Activated T-helper 1 cell treated with Interleukin-2 at 50 U/mL for 16 hours (primary cell): ENCODE data around the gene CFAP43.
A peak's percentile ranks its signal among the peaks of the same experiment; 100 is the strongest.

Source experiments
- DNase-seq: peaks from one replicate; pipeline ENCODE4 v3.0.0-alpha.2; 2020; ENCODE audit warnings: low read depth

CFAP43 gene

DNA sequence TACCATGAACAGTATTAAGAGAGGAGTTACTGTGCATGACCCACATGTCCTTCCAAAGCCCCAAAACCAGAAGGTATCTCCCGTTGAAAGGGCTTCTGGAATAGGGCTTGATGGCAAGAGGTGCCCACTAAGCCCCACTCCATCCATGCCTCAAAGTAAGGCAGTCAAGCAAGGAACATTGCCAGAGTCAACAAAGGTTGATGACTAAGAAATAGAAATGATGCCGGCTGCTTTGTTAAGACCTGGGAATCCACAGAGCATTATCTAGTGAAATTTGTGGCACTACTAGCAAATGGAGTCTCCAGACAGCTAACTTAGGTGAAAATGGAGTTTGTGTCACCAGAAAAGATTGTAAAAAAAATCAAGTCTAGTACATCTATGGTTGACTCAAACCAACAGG, 104.0 kb downstream of the CFAP43 start:
- DNase-seq: no peak

DNA sequence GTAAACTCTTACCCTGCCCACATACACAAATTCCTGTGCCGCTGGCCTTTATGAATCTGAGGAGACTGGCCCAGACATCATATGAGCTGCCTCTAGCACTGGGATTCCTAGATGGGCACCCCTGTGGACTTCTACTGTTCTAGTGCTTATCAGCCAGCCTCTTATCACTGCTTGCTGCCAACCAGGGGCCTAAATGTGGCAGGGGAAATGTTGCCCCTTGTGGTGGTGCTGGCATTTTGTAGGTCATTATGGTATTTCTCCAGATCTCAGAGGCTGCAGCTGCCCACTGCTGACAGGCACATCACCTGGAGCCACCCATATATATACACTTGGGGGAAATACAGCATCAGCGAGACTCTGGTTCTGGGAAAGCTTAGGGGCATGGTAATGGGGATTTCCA, 104.8 kb downstream of the CFAP43 start:
- DNase-seq: no peak

DNA sequence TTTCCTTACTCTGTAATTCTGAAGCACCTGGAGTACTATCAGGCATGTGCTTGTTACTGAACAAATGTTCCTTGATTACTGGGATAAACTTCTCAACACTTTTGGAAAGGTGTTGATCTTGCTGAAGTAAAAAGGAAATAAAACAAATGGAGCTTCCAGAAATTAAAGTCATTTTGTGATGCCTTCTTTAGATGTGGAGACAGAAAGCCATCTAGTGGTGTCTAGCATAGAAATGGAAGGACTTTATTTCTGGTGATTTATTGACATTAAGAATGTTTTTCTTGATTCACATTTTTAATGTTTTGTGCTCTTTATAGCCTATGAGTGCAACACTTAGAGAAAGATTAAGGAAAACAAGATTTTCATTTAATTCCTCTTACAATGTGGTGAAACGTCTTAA, 108.8 kb downstream of the CFAP43 start:
- DNase-seq: no peak

DNA sequence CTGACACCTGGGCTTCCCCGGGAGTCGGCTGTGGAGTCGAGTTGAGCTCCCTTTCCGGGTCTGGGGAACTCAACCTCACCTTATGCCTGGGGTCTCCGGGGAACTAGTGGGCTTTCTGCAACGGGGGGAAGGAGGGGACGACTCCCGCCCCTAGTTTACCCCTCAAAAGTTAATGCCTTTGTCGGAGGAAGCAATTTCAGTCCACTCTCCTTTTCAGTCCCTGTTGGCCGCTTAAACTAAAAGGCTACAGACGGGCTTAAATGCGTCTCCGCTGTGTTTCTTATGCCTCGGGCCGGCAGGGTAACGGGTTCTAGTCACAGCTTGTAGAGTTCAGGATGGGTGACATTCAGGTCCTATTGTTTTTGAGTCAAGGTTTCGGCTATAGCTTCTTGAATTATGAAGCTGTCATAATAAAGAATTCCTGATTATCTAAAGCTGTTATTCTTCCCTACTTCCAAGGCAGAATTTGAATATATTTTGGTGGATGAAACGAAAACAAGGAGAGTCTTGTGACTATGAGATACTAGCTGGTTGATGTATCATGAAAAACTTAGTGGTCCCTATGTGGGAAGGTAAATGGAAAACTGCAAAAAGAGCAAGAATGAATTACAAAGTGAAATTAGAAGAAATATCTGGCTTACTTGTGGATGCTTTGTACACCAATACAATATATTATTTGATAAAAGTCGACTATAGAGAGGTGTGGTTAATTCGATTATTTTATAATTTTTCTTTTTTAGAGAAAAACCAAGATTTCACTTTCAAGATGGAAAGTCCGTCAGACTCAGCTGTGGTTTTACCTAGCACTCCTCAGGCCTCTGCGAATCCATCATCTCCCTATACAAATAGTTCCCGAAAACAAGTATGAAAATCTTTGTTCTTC, 109.7 kb downstream of the CFAP43 start:
- DNase-seq: no peak

DNA sequence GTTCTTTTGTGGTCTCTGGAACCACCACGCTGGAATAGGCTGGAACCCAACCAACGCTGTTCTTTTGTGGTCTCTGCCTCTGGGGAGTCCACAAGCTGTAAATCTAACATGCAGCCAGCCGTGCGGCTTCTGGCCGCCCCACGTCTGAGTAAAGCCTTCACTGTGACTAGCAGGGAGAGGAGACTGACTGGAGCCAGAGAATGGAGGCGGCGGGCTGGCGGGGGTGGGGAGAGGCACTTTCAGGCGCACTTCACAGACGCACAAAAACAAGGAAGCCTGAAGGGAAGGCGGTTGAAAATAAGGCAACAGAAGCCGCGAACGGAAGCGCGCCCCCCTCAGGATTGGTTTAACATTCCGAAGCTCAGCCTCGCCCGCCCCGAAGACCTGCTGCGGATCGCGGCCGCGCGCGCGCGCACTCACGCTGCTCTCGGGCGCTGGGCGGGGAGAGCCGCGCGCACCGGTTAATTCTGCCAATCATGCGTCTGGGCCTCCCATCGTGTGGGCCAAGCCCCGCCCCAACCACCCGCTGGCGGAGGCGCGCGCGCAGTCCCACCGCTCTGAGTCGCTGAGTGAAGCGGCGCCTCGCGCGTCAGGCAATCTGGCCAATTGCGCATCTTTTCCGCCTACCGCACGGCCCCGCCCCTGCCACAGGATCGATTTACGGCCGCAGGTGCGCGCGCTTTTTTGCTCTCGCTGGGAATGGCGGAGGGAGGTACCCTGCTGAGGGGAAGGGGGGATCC, 110.5 kb downstream of the CFAP43 start, which contains the start of gene SFR1:
Gene SFR1, plus strand, starts transcription at position 687 of the 740 bp plus-strand sequence. Its CDS starts 13 bp downstream, at position 700.
- peak; percentile 99 for DNase-seq

DNA sequence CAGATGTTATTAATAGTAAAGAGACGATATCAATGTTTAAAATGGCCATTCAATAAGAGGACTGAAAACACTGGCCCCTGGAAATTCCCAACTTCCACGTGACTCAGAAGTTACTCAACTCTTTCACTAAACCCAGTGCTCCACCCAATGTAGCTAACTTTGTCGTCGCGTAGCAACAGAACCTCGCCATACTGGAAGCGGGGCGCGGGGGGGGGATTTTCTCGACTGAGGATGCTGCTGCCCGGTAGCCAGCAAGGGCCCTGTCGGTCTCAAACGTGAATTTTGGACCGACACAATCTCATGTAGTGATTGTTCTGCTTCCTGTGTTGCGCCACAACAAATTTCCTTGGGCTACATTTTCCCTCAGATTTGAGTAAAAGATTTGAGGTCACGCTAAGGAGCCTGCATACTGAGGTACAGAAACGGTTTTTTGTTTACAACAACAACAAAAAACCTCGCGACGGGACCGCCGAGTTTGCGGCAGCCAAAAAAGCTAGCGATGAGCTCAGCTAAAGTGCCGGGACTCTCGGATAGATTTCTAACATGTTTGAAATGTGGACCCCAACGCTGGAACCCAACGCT, 111.2 kb downstream of the CFAP43 start:
- peak; percentile 58 for DNase-seq

DNA sequence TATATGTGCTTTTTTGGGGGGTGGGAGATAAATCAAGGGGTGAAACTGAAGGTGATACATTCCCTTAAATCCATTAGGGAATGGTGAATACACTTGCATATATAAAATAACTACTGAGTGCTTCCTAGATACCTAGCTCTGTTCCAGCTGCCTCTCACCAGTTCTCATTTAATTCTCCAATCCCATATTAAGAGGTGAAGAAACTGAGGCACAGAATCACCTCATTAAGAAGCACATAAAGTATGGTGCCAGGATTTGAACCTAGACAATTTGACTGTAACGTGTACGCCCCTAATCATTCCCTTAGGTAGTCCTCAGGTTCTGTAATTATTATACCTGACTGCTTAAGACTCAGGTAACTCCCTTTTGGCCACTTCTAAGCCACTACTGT, 111.7 kb downstream of the CFAP43 start:
- DNase-seq: no peak

DNA sequence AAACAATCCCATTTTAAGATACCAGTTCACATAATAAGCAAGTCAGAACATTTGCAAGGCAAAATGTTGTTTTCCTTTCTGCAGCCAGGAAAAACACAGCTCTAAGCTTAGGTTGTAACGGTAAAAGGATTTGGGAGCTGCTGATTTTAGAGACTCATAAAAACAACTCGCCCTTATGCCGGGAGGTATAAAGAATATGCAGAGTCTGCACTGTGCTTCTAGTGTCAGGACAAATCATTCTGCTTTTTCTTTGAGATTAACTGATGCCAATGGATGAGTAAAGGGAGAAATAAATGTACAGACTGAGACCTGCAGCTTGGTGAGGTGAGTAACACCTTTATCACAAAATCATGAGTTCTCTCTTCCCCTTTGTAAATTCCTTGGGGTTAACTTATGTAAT, 112.2 kb downstream of the CFAP43 start:
- DNase-seq: no peak

DNA sequence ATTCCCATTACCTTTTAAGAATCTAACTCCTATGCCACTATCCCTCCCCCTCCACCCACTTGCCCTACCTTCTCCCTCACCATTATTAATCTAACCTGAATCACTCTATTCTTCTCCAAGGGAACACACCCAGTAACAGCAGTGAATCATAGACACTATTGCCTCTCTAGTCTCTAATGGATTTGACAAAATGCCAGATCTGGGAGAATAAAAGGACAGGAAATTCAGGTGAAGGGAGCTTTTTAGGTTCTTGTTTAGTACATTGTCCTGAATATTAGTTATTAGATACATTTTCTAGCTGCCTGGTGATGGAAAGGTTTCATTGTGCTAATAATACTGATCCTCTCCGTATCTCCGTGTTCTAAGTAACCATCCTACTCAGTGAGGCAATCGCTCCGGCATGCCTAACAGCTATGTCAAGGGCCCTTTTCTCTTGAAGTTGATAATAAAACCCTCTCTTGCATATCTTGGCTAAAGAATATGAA, 114.3 kb downstream of the CFAP43 start:
- no peak for DNase-seq

DNA sequence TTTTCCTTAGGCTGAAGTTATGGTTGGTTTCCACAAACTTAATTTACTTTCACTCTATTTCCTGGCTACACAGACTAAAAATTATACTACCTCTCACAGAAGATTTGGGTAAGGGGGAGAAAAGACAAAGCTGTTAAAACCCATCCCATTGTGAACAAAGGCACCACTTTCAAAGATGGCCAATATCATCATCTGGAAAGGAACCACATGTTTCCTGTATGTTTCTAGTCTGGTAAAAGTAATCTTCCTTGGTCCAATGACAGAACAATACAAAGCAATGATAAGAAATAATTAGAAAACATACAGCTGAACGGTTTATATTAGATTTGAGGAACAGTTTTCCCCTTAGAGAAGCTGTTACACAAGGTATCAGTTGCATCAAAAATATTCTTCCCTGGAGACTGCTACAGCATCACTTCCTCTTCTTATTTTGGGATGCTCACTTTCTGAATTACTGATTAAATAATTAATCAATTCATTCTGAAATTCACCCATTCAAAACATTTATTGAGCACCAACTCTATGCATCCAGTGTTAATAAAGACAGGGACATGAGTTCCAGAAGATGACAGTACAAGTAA, 118.7 kb downstream of the CFAP43 start:
- DNase-seq: no peak

DNA sequence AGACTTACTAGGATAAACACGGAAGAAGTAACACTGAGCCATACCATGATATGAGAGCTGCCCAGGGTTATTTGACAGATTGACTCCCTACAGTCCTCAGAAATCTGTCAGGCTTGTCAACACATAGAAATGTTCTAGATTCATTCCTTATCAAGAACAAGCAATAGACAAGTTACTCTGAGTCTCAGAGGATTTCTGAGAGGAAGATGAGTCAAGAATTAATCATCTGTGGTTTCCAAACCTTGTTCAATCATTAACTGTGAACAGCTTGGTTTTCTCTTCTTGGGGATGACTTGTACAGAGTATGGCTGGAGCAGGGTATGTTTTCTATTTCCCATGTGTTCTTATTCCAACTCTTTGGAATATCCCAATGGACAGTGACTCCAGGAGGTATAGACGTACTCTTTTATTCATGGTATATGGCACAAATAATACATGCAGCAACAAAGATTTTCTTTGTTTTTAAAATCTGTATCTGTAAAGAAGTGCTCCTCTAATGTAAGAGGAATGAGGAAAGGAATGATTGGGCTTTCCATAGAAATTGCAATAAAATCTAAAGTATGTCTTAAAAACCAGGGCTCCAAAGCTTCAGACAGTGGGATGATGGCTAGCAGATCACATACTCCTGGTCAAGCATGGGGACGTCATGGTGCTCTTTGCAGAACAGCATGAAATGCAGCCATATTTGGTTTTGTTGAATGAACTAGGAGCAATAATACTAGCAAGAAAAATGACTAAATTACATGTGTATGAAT, 122.1 kb downstream of the CFAP43 start:
- DNase-seq: no peak

DNA sequence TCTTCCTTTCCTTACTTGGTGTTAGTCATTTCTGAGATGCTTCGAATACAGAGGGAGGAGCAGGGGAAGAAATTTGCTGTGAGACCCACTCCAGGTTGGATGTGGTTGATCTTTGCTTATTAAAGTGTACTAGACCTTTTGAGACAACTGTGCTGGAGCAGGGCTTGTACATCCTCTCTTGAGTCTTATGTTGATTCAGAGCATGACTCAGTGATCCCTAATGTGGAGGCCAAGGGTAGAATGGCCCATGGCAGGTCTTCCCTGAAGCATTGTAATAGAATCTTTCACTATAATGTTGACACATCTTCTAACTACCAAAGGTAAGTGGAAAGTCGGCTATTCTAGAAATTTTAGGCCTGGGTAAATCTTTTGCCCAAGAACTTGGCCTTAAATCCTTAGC, 127.2 kb downstream of the CFAP43 start:
- no peak for DNase-seq

DNA sequence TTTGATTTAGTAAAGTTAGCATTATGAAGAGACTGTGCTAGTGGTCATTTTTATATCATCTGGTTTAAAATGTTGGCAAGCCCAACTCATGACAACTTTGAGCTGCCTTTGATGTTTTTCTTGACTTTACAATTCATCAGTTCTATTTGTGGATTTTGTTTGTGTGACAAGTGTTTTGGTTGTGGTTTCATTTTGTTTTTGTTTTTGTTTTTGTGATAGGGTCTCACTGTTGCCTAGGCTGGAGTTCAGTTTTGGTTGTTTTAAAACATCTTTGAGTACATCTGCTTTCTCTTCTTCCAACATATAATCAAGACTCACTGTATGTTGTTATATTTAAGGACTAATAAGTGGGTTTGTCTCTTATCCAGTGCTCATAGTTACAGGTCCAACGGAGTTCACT, 127.7 kb downstream of the CFAP43 start:
- DNase-seq: no peak

DNA sequence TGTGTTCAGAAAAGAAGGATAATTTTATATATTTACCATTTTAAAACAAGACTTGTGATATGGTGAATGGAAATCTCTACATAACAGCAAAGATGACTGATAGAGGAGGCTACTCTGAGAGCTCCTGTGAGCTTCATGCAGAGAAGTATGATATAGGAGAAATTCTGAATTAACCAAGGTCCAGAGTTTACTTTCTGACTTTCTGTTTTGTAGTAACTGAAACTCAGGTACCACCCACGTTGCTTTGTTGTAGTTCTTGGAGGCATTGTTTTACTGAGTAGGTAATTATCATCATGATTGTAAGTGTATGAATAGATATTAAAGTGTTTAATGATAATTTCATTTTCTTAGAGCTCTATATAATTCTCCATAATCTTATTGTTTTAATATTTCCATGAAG, 128.2 kb downstream of the CFAP43 start:
- DNase-seq: no peak

DNA sequence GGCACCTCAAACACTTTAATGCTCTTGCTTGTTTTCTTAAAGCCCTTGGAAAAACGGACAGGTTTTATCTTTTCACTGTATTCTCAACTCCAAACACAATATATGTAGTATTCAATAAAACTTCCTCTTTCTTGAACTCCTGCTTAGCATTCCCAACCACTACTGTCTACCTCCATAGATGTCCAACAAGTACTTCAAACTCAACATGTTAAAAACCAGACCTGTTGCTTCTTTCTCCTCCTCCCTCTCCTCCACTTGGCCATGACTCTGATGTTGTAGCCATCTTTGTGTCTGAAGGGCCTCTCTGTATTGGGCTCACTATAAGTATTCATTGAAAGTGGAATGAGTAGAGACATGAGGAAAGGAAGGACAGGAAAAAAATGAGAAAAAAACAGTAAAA, 130.3 kb downstream of the CFAP43 start:
- no peak for DNase-seq

DNA sequence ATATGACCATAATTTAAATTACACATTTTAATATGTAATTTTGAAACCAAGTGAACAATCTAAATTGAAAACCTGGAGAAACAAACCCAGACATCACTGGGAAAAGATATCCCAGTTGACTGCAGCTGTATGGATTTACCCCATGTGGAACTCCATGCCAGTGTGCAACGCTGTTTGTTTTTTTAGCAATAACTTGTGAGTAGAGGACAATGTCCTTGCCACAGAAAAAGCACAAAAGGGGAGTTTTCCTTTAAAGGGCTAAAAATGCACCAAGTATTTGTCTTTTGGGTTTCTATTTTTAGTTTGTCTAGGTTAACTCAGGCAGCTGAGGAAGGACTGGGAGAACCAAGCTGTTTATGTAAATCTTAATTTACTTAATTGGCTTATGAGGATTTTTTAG, 131.4 kb downstream of the CFAP43 start:
- DNase-seq: no peak

DNA sequence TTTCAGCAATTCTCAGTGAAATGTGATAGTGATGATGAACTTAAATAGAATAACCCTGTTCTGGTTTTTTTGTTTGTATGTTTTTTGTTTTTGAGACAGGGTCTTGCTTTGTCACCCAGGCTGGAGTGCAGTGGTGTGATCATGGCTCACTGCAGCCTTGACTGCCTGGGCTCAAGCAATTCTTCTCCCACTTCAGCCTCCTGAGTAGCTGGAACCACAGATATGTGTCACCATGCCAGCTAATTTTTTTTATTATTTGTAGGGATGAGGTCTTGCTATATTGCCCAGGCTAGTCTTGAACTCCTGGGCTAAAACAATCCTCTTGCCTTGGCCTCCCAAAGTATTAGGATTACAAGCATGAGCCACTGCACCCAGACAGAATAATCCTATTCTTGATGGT, 132.2 kb downstream of the CFAP43 start:
- no peak for DNase-seq

DNA sequence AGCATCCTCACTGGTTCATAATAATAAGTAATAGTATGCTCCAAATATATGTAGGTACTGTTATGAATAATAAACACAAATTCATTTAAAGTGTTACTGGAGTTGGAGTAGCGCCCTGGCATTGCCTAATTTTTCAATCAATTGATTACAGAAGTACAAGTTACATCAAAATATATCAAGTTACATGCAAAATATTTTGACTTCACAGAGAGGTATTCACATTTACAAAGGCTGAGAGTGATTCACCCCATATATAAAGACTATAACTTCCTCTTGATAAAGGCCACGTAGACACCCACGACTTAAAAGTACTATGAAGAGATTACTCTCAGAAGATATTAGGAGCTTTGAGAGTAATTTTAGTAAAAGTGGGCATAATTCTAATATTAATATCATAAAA, 132.9 kb downstream of the CFAP43 start:
- DNase-seq: no peak

DNA sequence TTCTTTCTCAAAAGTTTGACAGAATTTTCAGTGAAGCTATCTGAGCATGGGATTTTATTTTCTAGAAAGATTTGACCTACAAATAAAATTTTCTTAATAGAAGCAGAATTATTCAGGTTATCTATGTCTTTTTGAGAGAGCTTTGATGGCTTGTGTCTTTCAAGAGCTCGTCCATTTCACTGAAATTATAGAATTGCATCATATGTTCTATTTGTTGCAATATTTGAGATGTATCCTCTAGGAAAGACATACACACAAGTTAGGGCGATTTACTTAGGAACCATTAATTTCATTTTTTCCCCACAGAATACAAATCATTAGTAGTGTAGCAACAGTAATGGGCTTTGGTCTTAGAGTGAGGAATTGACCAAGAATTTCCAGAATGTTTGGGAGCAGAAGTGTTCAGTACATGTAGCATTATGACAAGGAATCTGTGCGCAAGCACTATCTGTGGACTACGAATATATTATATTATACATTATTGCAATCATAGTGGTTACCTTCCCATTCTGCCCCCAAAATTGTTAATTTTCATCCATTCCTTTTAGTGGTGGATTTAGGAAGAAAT, 133.7 kb downstream of the CFAP43 start:
- DNase-seq: no peak

DNA sequence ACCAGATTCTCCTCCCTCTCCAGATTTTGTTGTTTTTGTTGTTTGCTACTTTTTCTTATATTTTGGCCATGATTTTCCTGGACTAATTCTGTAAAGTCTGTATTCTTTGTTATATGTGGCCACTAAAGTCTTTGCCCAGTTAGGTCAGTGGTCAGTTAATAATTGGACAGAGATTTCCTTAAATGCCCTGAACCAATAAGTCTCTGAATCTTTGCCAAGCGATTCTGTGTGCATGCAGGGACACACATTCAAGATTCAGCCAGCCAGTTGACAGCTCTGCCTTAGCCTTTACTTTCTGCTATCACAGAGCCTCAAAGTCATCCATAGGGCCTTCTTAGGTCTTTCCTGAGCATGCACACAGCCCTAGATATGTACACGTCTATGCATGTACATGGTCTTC, 135.5 kb downstream of the CFAP43 start:
- no peak for DNase-seq

DNA sequence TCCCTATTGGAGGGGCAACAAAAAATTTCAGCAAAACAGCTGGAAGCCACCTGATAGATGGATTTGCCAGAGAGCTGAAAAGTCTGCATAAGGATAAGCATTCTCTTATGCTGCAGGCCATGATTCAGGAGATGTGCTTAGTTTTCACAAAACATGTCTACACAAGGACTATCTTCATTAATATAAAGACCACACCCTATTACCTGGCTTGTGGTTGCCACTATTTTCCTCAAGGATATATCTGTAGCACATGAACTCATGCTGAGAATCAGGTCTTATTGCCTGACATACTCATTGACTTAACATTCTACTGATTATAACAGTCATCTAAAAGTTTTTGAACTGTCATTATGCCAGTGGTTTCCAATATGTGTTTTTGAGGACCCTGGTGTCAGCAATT, 139.4 kb downstream of the CFAP43 start:
- no peak for DNase-seq
